Sigmoid colon (tissue), 4 donors: ENCODE data around the gene DAAM1.

Experiments used
- CTCF ChIP-seq, 4 experiments: fragments of 450-650 bp in 3 of 4; fragments of 200-600 bp in 1 of 4; IDR thresholded peaks; one replicate each; pipeline ENCODE4 v1.5.1; 2016 to 2019; ENCODE audit warnings: antibody characterized with exemption in 4 of 4, mild to moderate bottlenecking in 3 of 4, moderate library complexity in 2 of 4
- EP300 ChIP-seq, 4 donors: sonication (generic); formaldehyde crosslinking; IDR thresholded peaks; one replicate each; pipeline ENCODE4 v1.6.1; 2017; ENCODE audit warnings: antibody characterized with exemption in 4 of 4
- POLR2A ChIP-seq, 2 donors: fragments of 450-650 bp; IDR thresholded peaks; one replicate each; pipeline ENCODE4 v1.6.1; 2016; ENCODE audit warnings: antibody characterized with exemption in 2 of 2, mild to moderate bottlenecking in 2 of 2, moderate library complexity in 2 of 2
- POLR2AphosphoS5 ChIP-seq, 4 donors: sonication (generic); formaldehyde crosslinking; IDR thresholded peaks; one replicate each; pipeline ENCODE4 v1.6.1; 2017; ENCODE audit warnings: antibody characterized with exemption in 4 of 4

- TF ChIP-seq POLR2AphosphoS5 (IDR thresholded peaks at IDR 0.05) (no peak), CTCF (IDR thresholded peaks at IDR 0.05) (no peak), POLR2A (IDR thresholded peaks at IDR 0.05) (no peak), EP300 (IDR thresholded peaks at IDR 0.05) (no peak)
Observed at GRCh38 chr14:59301354-59301753, 112.9 kb downstream of the DAAM1 start.
